ENCODE data around the gene ZNF462. TPM values are rescaled to one million over a fixed set of nuclear protein-coding genes. Genes with fewer than 3 reads are reported as not detected.
A peak's percentile ranks its signal among the peaks of the same experiment; 100 is the strongest.

The ZNF462 gene
- total RNA-seq, 6 experiments from 2014 or later = 0.93 to 4.0 (median 2.9) TPM

GRCh38 chr9:106877345-106877744, 14.4 kb downstream of the ZNF462 start:
- no peaks in the 10 kb centered on the region for H3K9me3 ChIP-seq
- no peak overlapping the region for H3K4me3 ChIP-seq
- H3K27ac ChIP-seq = no peak overlapping the region
- no peaks in the 10 kb centered on the region for H3K27me3 ChIP-seq
- peaks cover 0 to 5% (median 2%) of the 10 kb centered on the region in 4 donors for H3K4me1 ChIP-seq
- intact Hi-C loops (cut with DNase I) = no loop called here
- ATAC-seq (no peak), DNase-seq (no peak)
- H3K36me3 ChIP-seq = no peaks in the 10 kb centered on the region
- no peak for TF ChIP-seq CTCF (IDR thresholded peaks at IDR 0.05)
- no peak for TF ChIP-seq POLR2A (IDR thresholded peaks at IDR 0.05)
- WGBS (ENCODE audit: insufficient coverage, low coverage, low lambda C conversion rate, missing lambda C conversion rate) = 85% methylated on average over 5 of the region's 6 CpGs

GRCh38 chr9:106878081-106878837, 15.3 kb downstream of the ZNF462 start:
- no peaks in the 10 kb centered on the region for H3K27me3 ChIP-seq
- H3K4me1 ChIP-seq = peaks cover 0 to 5% (median 2%) of the 10 kb centered on the region in 4 donors
- intact Hi-C loops (cut with DNase I) = no loop called here
- DNase-seq (no peak), ATAC-seq (no peak)
- H3K4me3 ChIP-seq = no peak overlapping the region
- H3K9me3 ChIP-seq = no peaks in the 10 kb centered on the region
- peak overlapping the region; percentile 3 to 67 (median 13) for H3K27ac ChIP-seq
- TF ChIP-seq POLR2A (IDR thresholded peaks at IDR 0.05) (no peak), CTCF (IDR thresholded peaks at IDR 0.05) (no peak)
- WGBS (ENCODE audit: insufficient coverage, low coverage, low lambda C conversion rate, missing lambda C conversion rate) = 57% methylated on average over 5 of the region's 5 CpGs
- no peaks in the 10 kb centered on the region for H3K36me3 ChIP-seq

GRCh38 chr9:106878934-106879333, 16.0 kb downstream of the ZNF462 start:
- H3K27ac ChIP-seq = peak overlapping the region; percentile 3 to 67 (median 13)
- H3K4me1 ChIP-seq = peaks cover 0 to 5% (median 2%) of the 10 kb centered on the region in 4 donors

GRCh38 chr9:106879439-106879882, 16.5 kb downstream of the ZNF462 start:
- no peaks in the 10 kb centered on the region for H3K27me3 ChIP-seq
- H3K36me3 ChIP-seq = no peaks in the 10 kb centered on the region
- H3K4me3 ChIP-seq = no peak overlapping the region
- H3K4me1 ChIP-seq = peaks cover 0 to 5% (median 2%) of the 10 kb centered on the region in 4 donors
- no peak for DNase-seq
- no peaks in the 10 kb centered on the region for H3K9me3 ChIP-seq
- TF ChIP-seq POLR2A (IDR thresholded peaks at IDR 0.05) (no peak), CTCF (IDR thresholded peaks at IDR 0.05) (no peak)
- no peak overlapping the region for H3K27ac ChIP-seq
- intact Hi-C loops (cut with DNase I) = no loop called here
- ATAC-seq = no peak
- 38% methylated on average over 1 of the region's 3 CpGs for WGBS (ENCODE audit: insufficient coverage, low coverage, low lambda C conversion rate, missing lambda C conversion rate)

More at GRCh38 chr9:106878934-106879333, 16.0 kb downstream of the ZNF462 start:
- 34% methylated on average over 4 of the region's 4 CpGs for WGBS (ENCODE audit: insufficient coverage, low coverage, low lambda C conversion rate, missing lambda C conversion rate)
- DNase-seq (peak; percentile 53 to 62 (median 55)), ATAC-seq (peak; percentile 81 to 89 (median 86))
- H3K9me3 ChIP-seq = no peaks in the 10 kb centered on the region
- H3K4me3 ChIP-seq = no peak overlapping the region
- H3K36me3 ChIP-seq = no peaks in the 10 kb centered on the region
- intact Hi-C loops (cut with DNase I) = no loop called here
- TF ChIP-seq POLR2A (IDR thresholded peaks at IDR 0.05) (no peak), CTCF (IDR thresholded peaks at IDR 0.05) (no peak)
- H3K27me3 ChIP-seq = no peaks in the 10 kb centered on the region
